ENCODE data around the gene ITIH4. TPM values are rescaled to one million over a fixed set of nuclear protein-coding genes. Genes with fewer than 3 reads are reported as not detected.

ITIH4 gene
- total RNA-seq, 1 experiment from 2014 or later = 0.40 TPM

Other genes with a start within 250 kb of the ITIH4 start
- 34.1 and 36.7 TPM in 2 replicates for gene PBRM1, start 144.8 kb downstream of the ITIH4 start, total RNA-seq (2014; rRNA removed; shearing (Covaris generic))
- gene GNL3, start 144.6 kb downstream of the ITIH4 start, total RNA-seq (2014; rRNA removed; shearing (Covaris generic)) = 203 and 268 TPM in 2 replicates
- gene GLT8D1, start 124.9 kb downstream of the ITIH4 start, total RNA-seq (2014; rRNA removed; shearing (Covaris generic)) = 37.7 and 62.4 TPM in 2 replicates
- gene SPCS1, start 124.6 kb downstream of the ITIH4 start, total RNA-seq (2014; rRNA removed; shearing (Covaris generic)) = 120 and 132 TPM in 2 replicates
- gene NEK4, start 59.7 kb downstream of the ITIH4 start, total RNA-seq (2014; rRNA removed; shearing (Covaris generic)) = 17.1 and 22.9 TPM in 2 replicates
- gene ITIH1, start 53.1 kb downstream of the ITIH4 start, total RNA-seq (2014; rRNA removed; shearing (Covaris generic)) = not detected in 2 replicates
- gene ITIH3, start 35.9 kb downstream of the ITIH4 start, total RNA-seq (2014; rRNA removed; shearing (Covaris generic)) = not detected in 2 replicates
- not detected in 2 replicates for gene MUSTN1, start 4.3 kb upstream of the ITIH4 start, total RNA-seq (2014; rRNA removed; shearing (Covaris generic))
- gene STIMATE, start 66.9 kb upstream of the ITIH4 start, total RNA-seq (2014; rRNA removed; shearing (Covaris generic)) = 6.3 and 16.9 TPM in 2 replicates
- 11.7 and 18.3 TPM in 2 replicates for gene SFMBT1, start 215.4 kb upstream of the ITIH4 start, total RNA-seq (2014; rRNA removed; shearing (Covaris generic))

Measured in Daoy (cell line).